DND-41 (cell line): ENCODE data around the gene GSTM2.

Experiments
- ATAC-seq: fragments of 200-7000 bp; cut with Tn5 transposase; 3 replicates; pipeline ENCODE4 v1.9.1; 2021; ENCODE audit warnings: low read depth; ENCODE audit not compliant: insufficient read depth
- DNase-seq: peaks from one replicate; pipeline ENCODE4 v3.0.0-alpha.2; 2020
- H2AFZ ChIP-seq: 2 replicates; pipeline ENCODE4 v1.6.0; 2012; ENCODE audit warnings: low read depth, low read length
- H3K27ac ChIP-seq: 2 replicates; pipeline ENCODE4 v1.5.1; 2012; ENCODE audit warnings: low read length, inconsistent platforms
- H3K27me3 ChIP-seq: fragments of 200-600 bp; sonication (generic); 2 replicates; pipeline ENCODE4 v1.6.0; 2012; ENCODE audit warnings: low read length, mild to moderate bottlenecking, inconsistent platforms; ENCODE audit not compliant: insufficient read depth, poor library complexity
- H3K36me3 ChIP-seq: 2 replicates; pipeline ENCODE4 v1.5.1; 2012; ENCODE audit warnings: low read length, inconsistent platforms; ENCODE audit not compliant: insufficient read depth
- H3K4me1 ChIP-seq: 2 replicates; pipeline ENCODE4 v1.5.1; 2012; ENCODE audit warnings: mild to moderate bottlenecking, low read length; ENCODE audit not compliant: insufficient read depth
- H3K4me2 ChIP-seq: 2 replicates; pipeline ENCODE4 v1.6.0; 2012; ENCODE audit warnings: mild to moderate bottlenecking, moderate library complexity, low read length, inconsistent platforms; ENCODE audit not compliant: insufficient read depth
- H3K4me3 ChIP-seq, 2 experiments: fragments of 200-600 bp in 1 of 2; shearing (Covaris generic) in 1 of 2; 2 replicates each; pipeline ENCODE4 v1.5.1; 2012 to 2016; ENCODE audit warnings: inconsistent platforms in 2 of 2, low read length in 2 of 2, mild to moderate bottlenecking in 2 of 2, low read depth in 1 of 2, moderate library complexity in 1 of 2
- H3K79me2 ChIP-seq: 2 replicates; pipeline ENCODE4 v1.6.0; 2012; ENCODE audit warnings: low read length, inconsistent platforms; ENCODE audit not compliant: insufficient read depth
- H3K9ac ChIP-seq: 2 replicates; pipeline ENCODE4 v1.6.0; 2012; ENCODE audit warnings: low read depth, mild to moderate bottlenecking, inconsistent platforms, low read length, moderate library complexity
- H3K9me3 ChIP-seq: 2 replicates; pipeline ENCODE4 v1.5.1; 2012; ENCODE audit warnings: low read length, moderate library complexity, mild to moderate bottlenecking, inconsistent platforms; ENCODE audit not compliant: insufficient read depth, severe bottlenecking
- H4K20me1 ChIP-seq: 2 replicates; pipeline ENCODE4 v1.6.0; 2012; ENCODE audit warnings: low read length; ENCODE audit not compliant: insufficient read depth
- CTCF ChIP-seq: IDR thresholded peaks from 2 replicates; pipeline ENCODE4 v1.5.1; 2012; ENCODE audit warnings: borderline replicate concordance, low read length, moderate library complexity, mild to moderate bottlenecking; ENCODE audit not compliant: poor library complexity, severe bottlenecking; ENCODE audit errors: extremely low read depth
- EZH2 ChIP-seq: IDR thresholded peaks from 3 replicates; pipeline ENCODE4 v1.6.1; 2012; ENCODE audit warnings: borderline replicate concordance, low read depth, mild to moderate bottlenecking, moderate library complexity, low read length, inconsistent platforms; ENCODE audit not compliant: severe bottlenecking

GSTM2 gene

GRCh38 chr1:109620401-109620791 is 47.5 kb upstream of the GSTM2 start:
- peak overlapping the region; percentile 81 for H2AFZ ChIP-seq
- peak; percentile 2; the same call in 2 of the 3 replicates for ATAC-seq

GRCh38 chr1:109620841-109621286 is 47.0 kb upstream of the GSTM2 start:
- Histone ChIP-seq H3K4me3 (peak overlapping the region; percentile 68 to 75; a peak in 3 of 4 replicates), H4K20me1 (peaks cover 16% of the 10 kb centered on the region; the same call in 1 of the 2 replicates), H3K79me2 (peaks cover 44% of the 10 kb centered on the region), H3K36me3 (no peaks in the 10 kb centered on the region), H3K4me2 (peak overlapping the region; percentile 87), H3K27me3 (no peaks in the 10 kb centered on the region), H2AFZ (peak overlapping the region; percentile 81), H3K27ac (peak overlapping the region; percentile 70), H3K9me3 (no peaks in the 10 kb centered on the region), H3K9ac (peak overlapping the region; percentile 65), H3K4me1 (peaks cover 41% of the 10 kb centered on the region)
- no peak for TF ChIP-seq CTCF
- TF ChIP-seq EZH2: no peak
- ATAC-seq: peak; percentile 94
- DNase-seq: peak; percentile 99

More at GRCh38 chr1:109620401-109620791, 47.5 kb upstream of the GSTM2 start:
- Histone ChIP-seq H3K36me3 (no peaks in the 10 kb centered on the region), H3K4me2 (peak overlapping the region; percentile 87), H3K9ac (peak overlapping the region; percentile 65), H3K27me3 (no peaks in the 10 kb centered on the region), H3K79me2 (peaks cover 44% of the 10 kb centered on the region), H3K4me1 (peaks cover 41% of the 10 kb centered on the region), H3K27ac (peak overlapping the region; percentile 70), H4K20me1 (peaks cover 16% of the 10 kb centered on the region; the same call in 1 of the 2 replicates), H3K9me3 (no peaks in the 10 kb centered on the region), H3K4me3 (peak overlapping the region; percentile 68 to 75)
- peak; percentile 24 for DNase-seq
- no peak for TF ChIP-seq EZH2

GRCh38 chr1:109621379-109622136 is 46.3 kb upstream of the GSTM2 start:
- Histone ChIP-seq H4K20me1 (peaks cover 16% of the 10 kb centered on the region; the same call in 1 of the 2 replicates), H3K79me2 (peaks cover 44% of the 10 kb centered on the region), H3K9me3 (no peaks in the 10 kb centered on the region), H3K27me3 (no peaks in the 10 kb centered on the region), H3K4me1 (peaks cover 41% of the 10 kb centered on the region), H3K36me3 (peaks cover 2% of the 10 kb centered on the region; the same call in 1 of the 2 replicates), H3K4me3 (peak overlapping the region; percentile 35 to 75; a peak in 3 of 4 replicates), H3K9ac (peak overlapping the region; percentile 65), H3K4me2 (peak overlapping the region; percentile 87), H3K27ac (peak overlapping the region; percentile 65), H2AFZ (peak overlapping the region; percentile 69; the same call in 1 of the 2 replicates)
- TF ChIP-seq EZH2 (no peak), CTCF (no peak)
- DNase-seq: no peak
- no peak for ATAC-seq
